Ovary (tissue), 9 donors: ENCODE data around the gene PSTPIP2. TPM values are rescaled to one million over a fixed set of nuclear protein-coding genes. Genes with fewer than 3 reads are reported as not detected.
"Not testable (repeated sequence)": the region's sequence is repeated elsewhere in the genome, so short reads cannot be mapped to it uniquely, and the experiment has no call there.

ENCODE experiments used
- DNase-seq, 5 donors: peaks; one replicate each; pipeline ENCODE4 v3.0.0-alpha.2; 2019 to 2020
- H3K27ac ChIP-seq, 2 donors: fragments of 200-600 bp; one replicate each; pipeline versions ENCODE4 v1.5.1 to v1.8.0; 2019 to 2022
- H3K27me3 ChIP-seq: fragments of 200-600 bp; one replicate; pipeline ENCODE4 v1.8.0; 2022
- H3K36me3 ChIP-seq: fragments of 200-600 bp; sonication (generic); one replicate; pipeline ENCODE4 v1.5.1; 2019
- H3K4me1 ChIP-seq: one replicate; pipeline ENCODE4 v1.8.1; 2013; ENCODE audit warnings: mild to moderate bottlenecking, moderate library complexity; ENCODE audit not compliant: insufficient read depth
- H3K4me3 ChIP-seq: fragments of 200-600 bp; sonication (generic); one replicate; pipeline ENCODE4 v1.5.1; 2017
- H3K9me3 ChIP-seq, 2 donors: fragments of 200-600 bp in 1 of 2; sonication (generic) in 1 of 2; one replicate each; pipeline versions ENCODE4 v1.5.1 to v1.8.1; 2013 to 2019; ENCODE audit warnings: mild to moderate bottlenecking in 1 of 2, moderate library complexity in 1 of 2
- EP300 ChIP-seq: sonication (generic); formaldehyde crosslinking; IDR thresholded peaks from one replicate; pipeline ENCODE4 v1.6.1; 2017; ENCODE audit warnings: antibody characterized with exemption
- POLR2A ChIP-seq: fragments of 450-650 bp; IDR thresholded peaks from one replicate; pipeline ENCODE4 v1.6.1; 2017; ENCODE audit warnings: antibody characterized with exemption, mild to moderate bottlenecking, moderate library complexity
- WGBS, 3 donors: extraction: QIAGEN DNeasy Blood & Tissue Kit in 1 of 3; methylation state at CpG; one replicate each; pipeline versions ENCODE4 v1.1.5 to v1.1.7; 2013 to 2017; 5-methylcytosine and 5-hydroxymethylcytosine counted together
- intact Hi-C, 4 donors: fragments of 100-400 bp; cut with DNase I; formaldehyde crosslinking; loops; one replicate each; pipeline versions ENCODE4 v1.11.0 to v1.15.1; 2022 to 2023
- polyA plus RNA-seq, 2 donors: library from polyadenylated mRNA; stranded (reverse); fragments of 200-250 nt in 1 of 2; fragments of 350-450 nt in 1 of 2; fragmentation: Illumina TruSeq in 1 of 2; extraction: RNeasy Lipid Tissue Mini Kit (QIAGEN cat#74804) in 1 of 2; gene quantifications; one replicate each; pipeline ENCODE4 v1.2.3, GENCODE V29; 2013 to 2014
- total RNA-seq, 7 donors: library from RNA; depleted of rRNA in 2 of 7; stranded (reverse); fragments of >200 nt in 2 of 7; fragmentation: NEBNext Ultra II Directional in 3 of 7; extraction: Animal tissue kit (Norgen Biotek cat#: 25700) in 3 of 7; gene quantifications; one replicate each; pipeline versions ENCODE4 v1.1.0 to v1.2.4, GENCODE V29; 2016 to 2023
- TF ChIP-seq, protein P1 (sequence below), 3 donors: fragments of 450-650 bp in 2 of 3; fragments of 200-600 bp in 1 of 3; IDR thresholded peaks; one replicate each; pipeline versions ENCODE4 v1.5.1 to v1.8.0; 2016 to 2022; ENCODE audit warnings: antibody characterized with exemption in 3 of 3, mild to moderate bottlenecking in 1 of 3
- donor health status: DM: no; HTN: no; CAD: no; lungs with moderate emphysema.
- donor health status: DM: no; HTN: no; CAD: no.
- donor health status: Bipolar disorder and iron deficiency.
- donor health status: DM: yes; HTN: yes; CAD: no.
- donor health status: DM: no; HTN: no; CAD: no.
- donor health status: DM: yes; HTN: yes; CAD: no.

Gene PSTPIP2
- total and polyA plus RNA-seq, 9 donors, result 3.0 to 22.3 (median 5.3) TPM

DNA sequence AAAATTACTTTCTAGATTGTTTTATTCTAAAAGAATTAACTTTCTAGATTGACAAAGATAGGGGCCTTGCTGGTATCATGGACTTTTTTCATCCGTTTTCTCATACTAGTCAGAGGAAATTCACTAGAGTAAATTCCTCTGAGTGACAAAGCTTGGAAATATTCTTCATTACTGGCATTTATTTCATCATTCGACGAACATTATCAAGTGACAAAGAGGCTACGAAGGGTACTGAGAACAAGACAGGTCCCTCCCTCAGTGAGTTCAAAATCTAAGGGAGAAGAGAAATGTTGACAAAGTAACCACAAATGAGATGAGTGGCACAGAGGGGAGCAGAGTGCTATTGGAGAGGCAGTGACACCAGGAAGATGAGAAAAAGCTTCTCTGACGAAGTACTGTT lies 109.2 kb downstream of the PSTPIP2 start:
- 91 to 92% (median 92%) methylated on average over 5 of the region's 5 CpGs for WGBS, 3 donors
- intact Hi-C loops, result loop anchor here in 2 of 4 donors (10.0 kb wide), 2 partner anchors 112 to 132 kb away; partner anchors contain the start of genes ATP5F1A (in 1 of the 2) and PSTPIP2 (in 1 of the 2)
- Histone ChIP-seq H3K36me3 (no peaks in the 10 kb centered on the region), H3K4me1 (peaks cover 8% of the 10 kb centered on the region), H3K27me3 (no peaks in the 10 kb centered on the region), H3K27ac (no peak overlapping the region), H3K4me3 (no peak overlapping the region), H3K9me3 (no peaks in the 10 kb centered on the region)
- DNase-seq, result no peak
- no peak for TF ChIP-seq EP300
- TF ChIP-seq, protein P1, sequence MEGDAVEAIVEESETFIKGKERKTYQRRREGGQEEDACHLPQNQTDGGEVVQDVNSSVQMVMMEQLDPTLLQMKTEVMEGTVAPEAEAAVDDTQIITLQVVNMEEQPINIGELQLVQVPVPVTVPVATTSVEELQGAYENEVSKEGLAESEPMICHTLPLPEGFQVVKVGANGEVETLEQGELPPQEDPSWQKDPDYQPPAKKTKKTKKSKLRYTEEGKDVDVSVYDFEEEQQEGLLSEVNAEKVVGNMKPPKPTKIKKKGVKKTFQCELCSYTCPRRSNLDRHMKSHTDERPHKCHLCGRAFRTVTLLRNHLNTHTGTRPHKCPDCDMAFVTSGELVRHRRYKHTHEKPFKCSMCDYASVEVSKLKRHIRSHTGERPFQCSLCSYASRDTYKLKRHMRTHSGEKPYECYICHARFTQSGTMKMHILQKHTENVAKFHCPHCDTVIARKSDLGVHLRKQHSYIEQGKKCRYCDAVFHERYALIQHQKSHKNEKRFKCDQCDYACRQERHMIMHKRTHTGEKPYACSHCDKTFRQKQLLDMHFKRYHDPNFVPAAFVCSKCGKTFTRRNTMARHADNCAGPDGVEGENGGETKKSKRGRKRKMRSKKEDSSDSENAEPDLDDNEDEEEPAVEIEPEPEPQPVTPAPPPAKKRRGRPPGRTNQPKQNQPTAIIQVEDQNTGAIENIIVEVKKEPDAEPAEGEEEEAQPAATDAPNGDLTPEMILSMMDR (IDR thresholded peaks at IDR 0.05), result no peak
- no peak for TF ChIP-seq POLR2A

DNA sequence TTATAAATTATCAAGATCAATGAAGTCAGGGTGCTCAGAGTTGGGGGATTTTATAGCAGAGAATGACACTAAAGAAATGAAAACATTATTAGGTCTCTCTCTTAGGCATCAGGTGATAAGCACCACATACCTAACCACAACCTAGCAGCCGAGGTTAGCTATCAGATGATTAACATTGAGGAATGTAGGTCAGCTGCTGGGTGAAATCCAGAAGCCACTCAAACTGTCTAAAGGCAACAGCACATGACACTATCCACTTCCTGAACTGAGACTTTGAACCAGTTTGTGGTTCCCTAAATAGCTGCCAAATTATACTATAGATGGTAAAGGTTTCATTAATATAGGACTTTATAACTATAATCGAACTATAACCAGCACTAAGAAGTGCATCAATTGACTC lies 109.6 kb downstream of the PSTPIP2 start:
- Histone ChIP-seq H3K36me3 (no peaks in the 10 kb centered on the region), H3K27me3 (no peaks in the 10 kb centered on the region), H3K9me3 (no peaks in the 10 kb centered on the region), H3K27ac (no peak overlapping the region), H3K4me1 (peaks cover 8% of the 10 kb centered on the region), H3K4me3 (no peak overlapping the region)
- DNase-seq, result no peak
- TF ChIP-seq, protein P1 (IDR thresholded peaks at IDR 0.05), result no peak
- TF ChIP-seq EP300 (no peak), POLR2A (no peak)
- intact Hi-C loops, result loop anchor here in 2 of 4 donors (10.0 kb wide), 2 partner anchors 112 to 132 kb away; partner anchors contain the start of genes ATP5F1A (in 1 of the 2) and PSTPIP2 (in 1 of the 2)
- 55 to 83% (median 77%) methylated on average over 2 of the region's 2 CpGs for WGBS, 3 donors

DNA sequence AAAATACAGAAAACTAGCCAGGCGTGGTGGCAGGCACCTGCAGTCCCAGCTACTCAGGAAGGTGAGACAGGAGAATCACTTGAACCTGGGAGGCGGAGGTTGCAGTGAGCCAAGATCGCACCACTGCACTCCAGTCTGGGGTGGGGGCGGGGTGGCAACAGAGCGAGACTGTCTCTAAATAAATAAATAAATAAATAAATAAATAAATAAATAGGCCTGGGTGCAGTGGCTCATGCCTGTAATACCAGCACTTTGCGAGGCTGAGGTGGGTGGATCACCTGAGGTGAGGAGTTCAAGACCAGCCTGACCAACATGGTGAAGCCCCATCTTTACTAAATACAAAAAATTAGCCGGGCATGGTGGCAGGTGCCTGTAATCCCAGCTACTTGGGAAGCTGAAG lies 112.6 kb downstream of the PSTPIP2 start:
- H3K27ac ChIP-seq, H3K4me1 ChIP-seq, H3K27me3 ChIP-seq, DNase-seq, H3K4me3 ChIP-seq, intact Hi-C loops, H3K9me3 ChIP-seq, H3K36me3 ChIP-seq: not testable (repeated sequence)
- 97 to 98% (median 97%) methylated on average over 5 to 7 of the region's 7 CpGs for WGBS, 3 donors

DNA sequence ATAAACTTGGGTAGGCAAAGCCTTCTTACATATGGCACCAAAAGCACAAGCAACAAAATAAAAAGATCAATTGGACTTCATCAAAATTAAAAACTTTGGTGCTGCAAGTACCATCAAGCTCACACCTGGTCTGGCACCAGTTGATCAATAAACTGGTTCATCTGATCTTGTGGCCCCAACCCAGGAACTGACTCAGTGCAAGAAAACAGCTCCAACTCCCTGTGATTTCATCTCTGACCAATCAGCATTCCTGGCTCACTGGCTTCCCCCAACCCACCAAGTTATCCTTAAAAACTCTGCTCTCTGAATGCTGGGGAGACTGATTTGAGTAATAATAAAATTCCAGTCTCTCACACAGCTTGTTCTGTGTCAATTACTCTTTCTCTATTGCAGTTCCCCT lies 113.3 kb downstream of the PSTPIP2 start:
- H3K27ac ChIP-seq, result no peak overlapping the region
- no peak overlapping the region for H3K4me3 ChIP-seq
- TF ChIP-seq EP300 (no peak), POLR2A (no peak)
- TF ChIP-seq, protein P1 (IDR thresholded peaks at IDR 0.05), result no peak
- peaks cover 5% of the 10 kb centered on the region for H3K4me1 ChIP-seq
- H3K36me3 ChIP-seq, result no peaks in the 10 kb centered on the region
- no peaks in the 10 kb centered on the region for H3K27me3 ChIP-seq
- no peaks in the 10 kb centered on the region for H3K9me3 ChIP-seq
- DNase-seq, result no peak
- intact Hi-C loops, result no loop called here

DNA sequence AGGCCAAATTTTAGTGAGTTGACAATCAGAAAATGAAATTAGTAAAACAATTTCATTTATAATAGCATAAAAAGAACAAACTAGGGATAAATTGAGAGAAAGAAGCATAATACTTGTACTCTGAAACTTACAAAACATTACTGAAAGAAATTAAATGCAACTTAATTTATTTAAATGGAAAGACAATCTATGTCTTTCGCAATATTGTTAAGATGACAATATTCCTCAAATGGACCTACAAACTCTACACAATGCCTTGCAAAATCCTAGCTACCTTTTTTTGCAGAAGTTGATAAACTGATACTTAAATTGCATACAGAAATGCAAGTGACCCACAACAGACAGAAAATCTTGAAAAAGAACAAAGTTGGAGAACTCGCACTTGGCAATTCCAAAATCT lies 114.0 kb downstream of the PSTPIP2 start:
- Histone ChIP-seq H3K4me3 (no peak overlapping the region), H3K27me3 (no peaks in the 10 kb centered on the region), H3K27ac (no peak overlapping the region), H3K36me3 (no peaks in the 10 kb centered on the region), H3K9me3 (no peaks in the 10 kb centered on the region), H3K4me1 (peaks cover 5% of the 10 kb centered on the region)
- WGBS, 3 donors, result 98 to 99% (median 98%) methylated on average over 2 of the region's 2 CpGs
- no peak for DNase-seq
- intact Hi-C loops, result no loop called here
- TF ChIP-seq, protein P1 (IDR thresholded peaks at IDR 0.05), result no peak
- TF ChIP-seq EP300 (no peak), POLR2A (no peak)
